ENCODE measurements around the gene NFE2L2.
"Not testable (repeated sequence)": the region's sequence is repeated elsewhere in the genome, so short reads cannot be mapped to it uniquely, and the experiment has no call there.

Gene NFE2L2

DNA sequence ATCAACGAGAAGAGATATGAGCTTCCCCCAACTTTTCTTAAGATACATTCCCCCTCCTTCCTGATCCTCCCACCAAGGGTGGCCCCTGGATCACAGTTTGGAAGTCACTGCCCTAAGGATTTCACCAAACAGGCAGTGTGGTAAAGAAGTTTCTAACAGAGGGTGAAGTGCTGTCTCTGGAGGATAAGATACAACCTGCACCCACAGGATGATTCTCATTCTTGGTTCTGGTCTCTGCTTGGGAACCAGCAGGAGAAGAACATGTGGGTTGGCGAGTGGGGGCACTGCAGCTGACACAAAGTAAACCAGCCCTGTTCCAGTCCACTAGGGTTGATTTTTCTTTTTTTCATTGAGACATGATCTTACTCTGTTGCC lies 9.3 kb downstream of the NFE2L2 start:
- no peak for DNase-seq

DNA sequence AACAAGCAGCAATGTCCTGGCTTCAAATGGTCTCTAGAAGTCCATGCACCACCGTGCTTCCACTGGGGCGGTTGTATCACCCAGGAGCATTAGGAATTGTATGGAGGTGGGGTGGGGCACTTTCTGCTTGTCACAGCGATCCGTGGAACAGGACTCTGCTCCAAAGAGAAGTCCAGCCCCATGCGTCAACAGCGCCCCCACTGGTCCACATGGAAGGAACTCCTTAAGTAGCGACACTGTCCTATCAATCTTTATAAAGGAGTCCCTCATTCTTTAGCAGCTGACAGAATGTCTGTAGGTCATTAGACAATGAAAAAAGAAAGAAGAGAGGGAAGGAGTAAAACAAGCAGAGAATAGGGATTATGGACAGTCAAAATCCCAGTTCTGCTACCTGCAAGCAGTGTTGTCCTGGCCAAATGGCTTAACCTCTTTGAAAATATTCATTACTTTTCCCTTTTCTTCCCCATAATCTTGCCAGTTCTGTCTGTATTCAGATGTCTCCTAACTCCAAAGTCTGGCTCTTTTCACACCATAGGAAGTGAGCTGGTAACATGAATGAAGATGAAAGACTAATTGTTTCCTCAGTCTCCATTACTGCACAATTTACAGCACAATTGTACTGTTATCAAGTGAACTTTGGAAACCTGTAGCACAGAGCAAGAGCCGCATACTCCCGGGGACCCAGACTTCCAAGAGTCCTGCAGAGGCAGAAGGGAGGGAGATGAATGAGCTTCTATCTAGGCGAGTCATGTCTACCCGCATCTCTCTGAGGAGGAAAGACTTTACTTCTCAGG lies 9.9 kb downstream of the NFE2L2 start:
- no peak for DNase-seq

- no peak for DNase-seq
Measured at GRCh38 chr2:177253704-177254103, 10.8 kb downstream of the NFE2L2 start.

- no peak for DNase-seq
Measured at GRCh38 chr2:177252808-177253531, 11.6 kb downstream of the NFE2L2 start.

DNA sequence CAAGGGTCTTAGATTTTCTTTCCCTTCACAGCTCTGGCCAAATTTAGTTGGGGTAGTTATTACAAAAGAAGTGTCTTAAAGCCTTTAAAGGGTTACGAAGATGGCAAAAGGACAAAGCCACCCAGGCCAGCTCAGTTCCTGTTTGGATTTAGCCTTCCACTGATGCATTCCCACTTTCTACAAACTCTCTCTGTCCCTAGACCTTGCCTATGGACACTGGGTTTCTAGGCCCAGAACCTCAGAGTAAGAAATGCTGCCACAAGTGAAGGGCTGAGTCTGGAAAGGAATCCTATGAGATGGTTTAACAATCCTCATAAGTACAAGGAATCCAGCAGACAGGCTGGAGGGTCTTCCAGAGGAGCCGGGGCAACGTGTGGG lies 13.4 kb downstream of the NFE2L2 start:
- no peak for DNase-seq

GRCh38 chr2:177250461-177250860 lies 14.1 kb downstream of the NFE2L2 start:
- no peak for DNase-seq

DNA sequence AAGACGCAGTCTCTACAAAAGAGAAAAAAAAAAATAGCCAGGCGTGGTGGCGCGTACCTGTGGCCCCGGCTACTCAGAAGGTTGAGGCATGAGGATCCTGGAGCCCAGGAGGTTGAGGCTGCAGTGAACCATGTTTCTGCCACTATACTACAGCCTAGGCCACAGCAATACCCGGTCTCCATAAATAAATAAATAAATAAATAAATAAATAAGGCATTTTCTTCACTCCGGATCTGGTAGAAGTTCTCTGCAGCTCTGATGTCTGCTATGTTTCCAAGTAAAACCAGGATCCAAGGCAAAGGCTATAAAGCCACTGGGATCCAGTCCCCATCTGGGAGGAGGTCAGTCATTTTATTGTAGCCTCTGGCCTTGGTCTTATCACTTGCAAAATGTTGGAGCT lies 15.5 kb downstream of the NFE2L2 start:
- DNase-seq = no peak

- no peak for DNase-seq
Measured at GRCh38 chr2:177247693-177248262, 16.7 kb downstream of the NFE2L2 start.

GRCh38 chr2:177246523-177247030 lies 17.9 kb downstream of the NFE2L2 start:
- not testable (repeated sequence) for DNase-seq

DNA sequence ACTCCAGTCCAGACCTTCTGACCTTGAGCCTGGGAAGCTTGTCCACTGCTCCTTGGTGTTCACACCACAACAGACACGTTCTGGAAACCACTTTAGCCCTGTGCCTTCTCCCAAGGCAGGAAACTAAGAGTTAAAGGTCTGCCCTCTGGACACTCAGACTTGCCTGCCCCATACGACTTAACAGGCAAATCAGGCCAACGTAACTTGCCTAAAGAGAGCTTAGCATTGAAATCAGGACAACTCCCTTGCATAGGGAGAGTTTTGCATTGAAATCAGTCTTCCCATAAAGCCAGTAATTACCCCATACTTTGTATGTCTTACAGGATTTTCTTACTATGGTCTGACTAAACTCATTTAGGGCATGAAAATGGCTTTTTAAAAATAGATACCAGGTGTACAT lies 18.5 kb downstream of the NFE2L2 start:
- no peak for DNase-seq

DNA sequence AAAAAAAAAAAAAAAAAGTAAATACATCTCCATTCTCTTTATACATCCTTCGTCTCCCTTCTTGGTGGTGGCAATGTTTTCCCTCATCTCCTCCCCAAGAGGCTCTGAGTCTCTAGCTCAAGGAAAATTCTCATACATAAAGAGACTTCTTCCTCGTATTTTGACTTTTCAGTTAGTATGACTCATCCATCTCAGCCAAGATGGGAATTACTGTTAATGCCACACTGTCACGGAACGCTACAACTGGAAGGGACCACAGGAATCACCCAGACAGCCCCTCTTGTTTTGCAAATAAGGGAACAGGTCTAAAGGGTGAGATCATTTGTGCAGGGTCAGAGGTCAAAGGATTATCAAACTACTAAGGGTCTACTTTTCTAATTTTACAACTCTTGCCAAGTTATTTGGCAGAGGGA lies 19.5 kb downstream of the NFE2L2 start:
- no peak for DNase-seq

DNA sequence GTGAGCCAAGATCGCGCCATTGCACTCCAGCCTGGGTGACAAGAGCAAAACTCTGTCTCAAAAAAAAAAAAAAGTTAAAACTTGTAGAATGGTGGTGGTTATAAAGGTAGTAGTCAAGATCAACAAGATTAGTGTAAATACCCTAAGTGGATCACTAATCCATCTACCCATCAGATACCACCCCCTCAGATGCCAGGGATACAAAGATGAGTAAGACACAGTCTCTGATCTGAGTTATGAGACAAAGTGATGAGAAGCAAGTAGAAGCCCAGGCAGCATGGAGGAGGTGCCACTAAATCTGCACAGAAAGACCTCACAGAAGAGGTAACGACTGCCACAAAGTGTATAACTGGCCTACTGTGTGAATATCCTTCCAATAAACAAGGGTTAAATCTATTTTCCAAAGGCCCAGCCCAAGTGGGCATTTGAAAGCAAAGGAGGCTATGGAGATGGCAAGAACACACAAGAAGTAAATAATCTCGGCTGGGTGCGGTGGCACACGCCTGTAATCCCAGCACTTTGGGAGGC lies 20.2 kb downstream of the NFE2L2 start:
- DNase-seq = no peak

DNA sequence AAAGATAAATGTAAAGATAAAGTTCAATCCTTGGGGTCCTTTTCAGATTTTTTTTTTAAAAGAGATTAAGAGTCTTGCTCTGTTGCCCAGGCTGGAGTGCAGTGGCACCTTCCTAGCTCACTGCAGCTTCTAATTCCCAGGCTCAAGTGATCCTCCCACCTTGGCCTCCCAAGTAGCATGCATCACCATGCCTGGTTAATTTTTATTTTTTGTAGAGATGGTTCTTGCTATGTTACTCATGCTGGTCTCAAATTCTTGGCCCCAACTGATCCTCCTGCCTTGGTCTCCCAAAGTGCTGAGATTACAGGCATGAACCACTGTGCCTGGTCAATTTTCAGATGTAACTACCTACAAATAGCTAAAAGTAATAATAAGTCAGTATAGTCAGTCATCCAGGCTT lies 21.1 kb downstream of the NFE2L2 start:
- no peak for DNase-seq

GRCh38 chr2:177243073-177243472 lies 21.5 kb downstream of the NFE2L2 start:
- no peak for DNase-seq

DNA sequence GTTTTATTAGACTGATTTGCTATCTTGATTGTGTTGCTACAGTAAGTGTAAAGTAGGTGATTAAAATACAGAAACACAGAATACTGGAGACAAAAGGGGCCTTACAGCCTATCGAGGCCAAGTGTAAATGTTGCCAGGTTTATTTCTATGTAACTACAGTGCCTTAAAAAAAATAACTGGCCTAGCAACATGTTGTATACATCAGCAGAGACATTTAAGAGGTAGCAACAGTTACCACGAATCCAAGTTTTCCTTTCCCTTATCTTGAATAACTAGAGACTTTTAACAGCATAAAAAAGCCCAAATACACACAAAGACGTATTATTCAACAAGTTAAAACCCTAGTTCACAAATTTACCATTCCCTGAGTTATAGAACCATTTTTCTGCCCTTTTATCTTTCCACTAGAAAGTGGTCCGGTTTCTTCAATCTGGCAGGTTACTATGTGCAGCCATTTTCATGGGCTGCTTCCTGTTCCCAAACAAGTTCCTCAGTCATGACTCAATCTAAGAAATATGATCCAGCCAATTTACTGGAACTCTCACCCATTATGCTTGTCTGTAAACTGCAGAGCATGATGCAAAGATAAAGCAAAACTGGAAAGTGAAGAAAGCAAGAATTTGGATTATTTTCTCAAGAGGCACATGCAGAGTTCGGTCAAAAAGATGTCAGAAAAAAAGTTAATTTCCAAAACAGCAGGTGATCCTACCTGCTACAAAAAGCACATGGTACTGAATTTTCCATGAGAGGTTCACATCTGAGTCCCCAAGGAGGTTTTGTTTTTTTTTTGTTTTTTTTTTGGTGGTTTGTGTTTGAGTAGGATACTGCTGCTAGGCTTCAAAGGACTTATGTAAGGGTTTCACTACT lies 22.2 kb downstream of the NFE2L2 start:
- DNase-seq = peak; percentile 72

DNA sequence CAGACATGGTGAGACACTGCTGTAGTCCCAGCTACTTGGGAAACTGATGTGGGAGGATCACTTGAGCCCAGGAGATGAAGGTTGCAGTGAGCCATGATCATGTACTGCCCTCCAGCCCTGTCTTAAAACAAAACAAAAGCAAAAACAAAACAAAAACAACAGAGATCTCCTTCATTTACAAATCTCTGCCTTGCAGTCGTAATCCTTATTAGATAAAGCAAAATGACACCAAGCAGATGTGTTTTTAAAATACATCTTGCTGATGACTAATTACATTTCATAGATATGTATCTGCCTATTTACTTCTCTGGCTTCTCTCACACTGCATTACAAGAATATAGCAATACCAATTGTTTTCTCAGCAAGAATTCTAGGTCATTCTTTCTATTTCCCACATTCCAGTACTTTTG lies 22.8 kb downstream of the NFE2L2 start:
- DNase-seq = no peak

DNA sequence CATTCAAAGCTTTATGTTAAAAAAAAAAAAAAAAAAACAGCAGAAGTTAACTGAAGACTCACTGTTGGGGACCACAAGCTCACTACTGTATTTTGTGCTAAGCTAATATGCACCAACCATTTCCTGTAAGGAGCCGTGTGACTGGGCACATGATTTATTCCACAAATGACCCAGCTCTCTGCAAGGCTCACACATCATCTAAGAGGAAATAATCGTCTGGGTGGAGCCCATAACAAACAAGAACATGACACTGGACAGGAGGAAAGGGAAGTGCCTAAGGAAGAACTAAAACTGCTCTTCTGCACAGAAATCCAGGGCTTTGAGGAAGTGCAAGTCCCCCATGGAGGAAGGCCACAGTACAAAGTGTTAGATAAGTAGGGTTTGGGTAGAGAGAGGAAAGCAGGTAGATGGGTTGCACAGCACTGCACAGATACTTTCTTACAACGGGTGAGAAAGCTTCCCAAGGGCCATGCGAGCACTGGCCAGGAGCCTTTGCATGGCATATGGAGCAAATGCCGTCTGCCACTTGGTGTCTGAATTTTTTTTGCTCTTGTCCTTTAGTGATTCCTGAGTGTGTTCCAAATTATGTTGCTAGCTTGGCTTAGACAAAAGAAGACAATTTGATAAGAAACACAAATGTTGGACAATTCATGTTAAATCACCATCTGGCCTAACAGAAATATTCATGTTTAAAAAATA lies 24.4 kb downstream of the NFE2L2 start:
- DNase-seq = no peak

GRCh38 chr2:177239053-177239452 lies 25.5 kb downstream of the NFE2L2 start:
- no peak for DNase-seq

GRCh38 chr2:177237932-177238331 lies 26.6 kb downstream of the NFE2L2 start:
- DNase-seq = no peak

- DNase-seq = no peak
Measured at GRCh38 chr2:177235855-177236437, 28.6 kb downstream of the NFE2L2 start.

DNA sequence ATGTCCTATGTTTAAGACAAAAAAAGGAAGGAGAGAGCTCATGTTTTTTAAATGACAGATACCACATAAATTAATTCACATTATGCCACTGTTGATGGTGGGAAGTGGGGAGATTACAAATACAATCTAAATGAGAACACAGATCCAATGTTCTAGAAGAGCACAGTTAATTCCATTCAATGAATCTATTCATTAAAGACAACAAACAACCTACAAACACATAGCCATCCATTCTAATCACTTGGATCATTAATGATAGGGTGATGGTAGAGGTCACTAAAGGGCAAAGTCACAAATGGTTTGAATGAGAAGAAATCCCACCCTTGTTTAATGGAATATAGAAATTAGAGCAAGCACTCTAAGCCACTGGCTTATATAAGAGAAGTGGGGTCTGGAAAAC lies 30.3 kb downstream of the NFE2L2 start:
- no peak for DNase-seq
